22Rv1 (cell line): ENCODE measurements around the gene XIST.

Experiments
- ZFX ChIP-seq: fragments of 450-650 bp; IDR thresholded peaks from 2 replicates; pipeline ENCODE4 v1.6.1; 2017; ENCODE audit warnings: antibody characterized with exemption, borderline replicate concordance
- TF ChIP-seq, protein P1 (sequence below): fragments of 450-650 bp; IDR thresholded peaks from 2 replicates; pipeline ENCODE4 v1.5.1; 2017; ENCODE audit warnings: mild to moderate bottlenecking

DNA sequence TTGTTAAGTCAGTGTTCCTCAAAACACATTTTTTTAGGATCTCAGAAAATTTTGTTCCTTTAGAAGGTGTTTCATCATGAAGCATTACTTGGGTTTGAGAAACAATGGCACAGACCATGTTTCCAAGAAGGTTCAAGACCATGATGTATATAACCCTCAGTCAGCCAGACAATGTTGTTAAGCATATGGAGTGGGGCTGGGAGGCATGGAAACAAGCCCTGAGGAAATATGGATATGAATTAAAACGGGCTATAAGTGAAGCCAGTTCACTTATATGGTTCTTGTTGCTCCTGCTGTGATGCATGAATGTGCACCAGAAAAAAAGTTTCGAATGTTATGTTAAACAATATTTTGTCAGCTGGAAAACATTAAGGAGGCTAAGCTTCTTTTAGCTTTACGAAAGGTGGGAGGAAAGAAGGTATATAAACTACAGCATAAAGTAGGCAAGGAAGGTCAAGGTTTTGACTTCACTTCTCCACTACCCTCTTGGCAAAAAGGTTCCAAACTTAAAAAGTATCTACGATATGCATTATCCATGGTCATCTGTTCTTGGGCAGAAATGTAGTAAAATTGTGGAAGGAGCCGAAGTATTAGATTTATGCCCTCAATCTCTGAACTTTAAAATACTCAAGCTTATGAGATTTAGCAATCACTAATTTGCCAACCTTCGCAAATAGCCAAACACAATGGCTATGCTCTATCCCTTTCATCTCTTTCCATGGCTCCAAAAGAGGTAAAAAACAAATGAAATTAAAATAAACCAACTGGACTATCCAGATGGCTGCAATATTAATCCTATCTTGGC, 12.2 kb downstream of the XIST start:
- TF ChIP-seq, protein P1, sequence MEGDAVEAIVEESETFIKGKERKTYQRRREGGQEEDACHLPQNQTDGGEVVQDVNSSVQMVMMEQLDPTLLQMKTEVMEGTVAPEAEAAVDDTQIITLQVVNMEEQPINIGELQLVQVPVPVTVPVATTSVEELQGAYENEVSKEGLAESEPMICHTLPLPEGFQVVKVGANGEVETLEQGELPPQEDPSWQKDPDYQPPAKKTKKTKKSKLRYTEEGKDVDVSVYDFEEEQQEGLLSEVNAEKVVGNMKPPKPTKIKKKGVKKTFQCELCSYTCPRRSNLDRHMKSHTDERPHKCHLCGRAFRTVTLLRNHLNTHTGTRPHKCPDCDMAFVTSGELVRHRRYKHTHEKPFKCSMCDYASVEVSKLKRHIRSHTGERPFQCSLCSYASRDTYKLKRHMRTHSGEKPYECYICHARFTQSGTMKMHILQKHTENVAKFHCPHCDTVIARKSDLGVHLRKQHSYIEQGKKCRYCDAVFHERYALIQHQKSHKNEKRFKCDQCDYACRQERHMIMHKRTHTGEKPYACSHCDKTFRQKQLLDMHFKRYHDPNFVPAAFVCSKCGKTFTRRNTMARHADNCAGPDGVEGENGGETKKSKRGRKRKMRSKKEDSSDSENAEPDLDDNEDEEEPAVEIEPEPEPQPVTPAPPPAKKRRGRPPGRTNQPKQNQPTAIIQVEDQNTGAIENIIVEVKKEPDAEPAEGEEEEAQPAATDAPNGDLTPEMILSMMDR: no peak
- TF ChIP-seq ZFX: no peak
